Adrenal gland (tissue), 12 donors: ENCODE measurements around the gene NCKAP5. TPM values are rescaled to one million over a fixed set of nuclear protein-coding genes. Genes with fewer than 3 reads are reported as not detected.

Experiments
- DNase-seq, 7 donors: peaks; one replicate each; pipeline ENCODE4 v3.0.0-alpha.2; 2019 to 2020
- H3K27ac ChIP-seq, 5 donors: fragments of 200-600 bp; sonication (generic) in 4 of 5; 1 replicate in 3 of 5; 2 replicates in 2 of 5; pipeline versions ENCODE4 v1.5.1 to v1.8.0; 2016 to 2020; ENCODE audit warnings: mild to moderate bottlenecking in 1 of 5
- H3K27me3 ChIP-seq: fragments of 200-600 bp; 2 replicates; pipeline ENCODE4 v1.8.0; 2021
- H3K36me3 ChIP-seq, 2 donors: fragments of 200-600 bp; replicated peaks in 1 of 2; 1 replicate in 1 of 2; 2 replicates in 1 of 2; pipeline versions ENCODE4 v1.5.1 to v1.8.0; 2018 to 2022
- H3K4me1 ChIP-seq, 2 donors: fragments of 200-600 bp; replicated peaks in 1 of 2; 1 replicate in 1 of 2; 2 replicates in 1 of 2; pipeline versions ENCODE4 v1.5.1 to v1.8.0; 2018 to 2021
- H3K4me3 ChIP-seq, 4 donors: fragments of 200-600 bp; sonication (generic) in 3 of 4; one replicate each; pipeline ENCODE4 v1.5.1; 2016 to 2018
- H3K9me3 ChIP-seq, 3 donors: fragments of 200-600 bp; sonication (generic) in 1 of 3; replicated peaks in 1 of 3; 1 replicate in 2 of 3; 2 replicates in 1 of 3; pipeline versions ENCODE4 v1.5.1 to v1.8.0; 2016 to 2021
- CTCF ChIP-seq, 6 experiments: fragments of 450-650 bp in 4 of 6; fragments of 200-600 bp in 2 of 6; sonication (generic) in 1 of 6; IDR thresholded peaks; 1 replicate in 5 of 6; 2 replicates in 1 of 6; pipeline versions ENCODE4 v1.5.1 to v1.8.0; 2016 to 2021; ENCODE audit warnings: antibody characterized with exemption in 6 of 6, mild to moderate bottlenecking in 2 of 6, moderate library complexity in 1 of 6
- POLR2A ChIP-seq, 2 donors: fragments of 450-650 bp; IDR thresholded peaks; one replicate each; pipeline ENCODE4 v1.6.1; 2017; ENCODE audit warnings: antibody characterized with exemption in 2 of 2, mild to moderate bottlenecking in 2 of 2, moderate library complexity in 1 of 2
- WGBS, 4 donors: extraction: QIAGEN DNeasy Blood & Tissue Kit in 2 of 4; methylation state at CpG; one replicate each; pipeline versions ENCODE4 v1.1.5 to v1.1.7; 2013 to 2017; 5-methylcytosine and 5-hydroxymethylcytosine counted together
- intact Hi-C, 2 donors: fragments of 100-400 bp; cut with DNase I; formaldehyde crosslinking; loops; one replicate each; pipeline versions ENCODE4 v1.14.1 to v1.15.0; 2022 to 2023
- polyA plus RNA-seq, 3 donors: library from polyadenylated mRNA; stranded (reverse); fragments of 200-250 nt in 2 of 3; fragments of 350-450 nt in 1 of 3; fragmentation: Illumina TruSeq in 1 of 3; extraction: RNeasy Lipid Tissue Mini Kit (QIAGEN cat#74804) in 1 of 3; gene quantifications; one replicate each; pipeline ENCODE4 v1.2.3, GENCODE V29; 2013 to 2014
- total RNA-seq, 9 donors: library from RNA; depleted of rRNA in 4 of 9; stranded (reverse); fragments of >200 nt in 4 of 9; fragments of 120-200 nt in 1 of 9; fragmentation: NEBNext Ultra II Directional in 1 of 9; extraction: Animal tissue kit (Norgen Biotek cat#: 25700) in 1 of 9; gene quantifications; one replicate each; pipeline versions ENCODE4 v1.1.0 to v1.2.4, GENCODE V29; 2013 to 2023
- donor health status: healthy with polysubstance abuse.
- donor health status: Bipolar disorder and iron deficiency.
- donor health status: DM: yes; HTN: yes; CAD: no.
- donor health status: DM: no; HTN: no; CAD: no.
- donor health status: DM: no; HTN: no; CAD: no.
- donor health status: DM: yes; HTN: yes; CAD: no.

NCKAP5 gene
- total and polyA plus RNA-seq, 12 donors = 0.06 to 3.1 (median 1.1) TPM

DNA sequence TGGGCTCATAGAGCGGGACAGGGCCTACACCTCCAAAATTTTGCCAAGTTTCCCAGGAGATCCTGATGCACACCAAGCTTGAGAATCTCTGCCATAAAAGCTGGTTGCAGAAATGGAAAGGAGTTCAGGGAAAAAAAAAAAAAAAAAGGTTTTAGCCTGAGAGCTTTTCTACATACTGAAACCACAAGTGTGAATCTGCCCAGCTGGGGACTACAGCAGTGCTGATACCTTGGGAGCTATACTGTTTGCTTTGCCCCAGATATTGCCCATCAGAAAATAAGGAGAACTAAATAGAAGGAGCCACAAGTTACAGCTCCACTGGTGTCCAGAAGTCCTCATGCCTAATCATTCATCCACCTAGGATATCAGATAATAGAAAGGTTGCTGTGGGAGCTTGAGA is 38.4 kb upstream of the NCKAP5 start:
- H3K27ac ChIP-seq = no peak overlapping the region
- no peak overlapping the region for H3K4me3 ChIP-seq
- 90 to 100% (median 100%) methylated on average over 1 of the region's 1 CpG for WGBS, 4 donors
- H3K36me3 ChIP-seq = no peaks in the 10 kb centered on the region
- H3K4me1 ChIP-seq = no peaks in the 10 kb centered on the region
- TF ChIP-seq POLR2A (IDR thresholded peaks at IDR 0.05) (no peak), CTCF (IDR thresholded peaks at IDR 0.05) (no peak)
- intact Hi-C loops = no loop called here
- no peak for DNase-seq
- H3K9me3 ChIP-seq = no peaks in the 10 kb centered on the region
- H3K27me3 ChIP-seq = no peaks in the 10 kb centered on the region

DNA sequence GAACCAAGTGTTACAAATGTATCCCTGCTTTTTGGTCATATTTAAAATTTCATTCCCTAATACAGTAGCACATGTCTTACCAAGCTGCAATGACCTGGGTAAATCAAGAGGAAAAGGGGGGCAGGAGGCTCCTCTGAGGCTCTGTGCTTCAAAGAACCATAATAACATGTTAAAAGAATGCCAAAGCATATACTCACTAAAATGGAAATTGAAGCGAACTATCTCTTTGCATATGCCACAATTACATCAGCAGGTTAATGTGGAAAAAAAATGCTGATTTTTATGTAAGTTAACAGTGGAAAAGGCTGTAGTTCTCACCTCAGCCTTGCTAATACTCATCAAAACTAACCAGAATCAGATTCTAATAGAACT is 37.5 kb upstream of the NCKAP5 start:
- Histone ChIP-seq H3K4me3 (no peak overlapping the region), H3K9me3 (no peaks in the 10 kb centered on the region), H3K36me3 (no peaks in the 10 kb centered on the region), H3K4me1 (no peaks in the 10 kb centered on the region), H3K27me3 (no peaks in the 10 kb centered on the region), H3K27ac (no peak overlapping the region)
- WGBS, 4 donors = 76 to 87% (median 83%) methylated on average over 1 of the region's 1 CpG
- TF ChIP-seq POLR2A (IDR thresholded peaks at IDR 0.05) (no peak), CTCF (IDR thresholded peaks at IDR 0.05) (no peak)
- intact Hi-C loops = no loop called here
- no peak for DNase-seq

- no peaks in the 10 kb centered on the region for H3K9me3 ChIP-seq
- TF ChIP-seq CTCF (IDR thresholded peaks at IDR 0.05) = no peak
- TF ChIP-seq POLR2A (IDR thresholded peaks at IDR 0.05) = no peak
- no peaks in the 10 kb centered on the region for H3K36me3 ChIP-seq
- no peak overlapping the region for H3K4me3 ChIP-seq
- DNase-seq = no peak
- WGBS, 4 donors = 33 to 45% (median 37%) methylated on average over 7 of the region's 7 CpGs
- intact Hi-C loops = no loop called here
- no peaks in the 10 kb centered on the region for H3K4me1 ChIP-seq
- H3K27me3 ChIP-seq = no peaks in the 10 kb centered on the region
- H3K27ac ChIP-seq = no peak overlapping the region
These were observed 36.9 kb upstream of the NCKAP5 start for GRCh38 chr2:133605011-133605765.

GRCh38 chr2:133603109-133603508 is 34.8 kb upstream of the NCKAP5 start:
- H3K36me3 ChIP-seq = no peaks in the 10 kb centered on the region
- intact Hi-C loops = no loop called here
- WGBS, 4 donors = 85 to 91% (median 89%) methylated on average over 10 of the region's 10 CpGs
- no peak overlapping the region for H3K27ac ChIP-seq
- H3K4me1 ChIP-seq = no peaks in the 10 kb centered on the region
- H3K27me3 ChIP-seq = no peaks in the 10 kb centered on the region
- DNase-seq = no peak
- H3K9me3 ChIP-seq = no peaks in the 10 kb centered on the region
- TF ChIP-seq CTCF (IDR thresholded peaks at IDR 0.05) = no peak
- TF ChIP-seq POLR2A (IDR thresholded peaks at IDR 0.05) = no peak
- H3K4me3 ChIP-seq = no peak overlapping the region
